ENCODE data around the gene NTNG1. TPM values are rescaled to one million over a fixed set of nuclear protein-coding genes. Genes with fewer than 3 reads are reported as not detected.

Gene NTNG1
- total RNA-seq, 1 donor from 2014 or later = 8.1 TPM

GRCh38 chr1:107422901-107423300, 282.1 kb downstream of the NTNG1 start:
- Histone ChIP-seq H3K79me2 (ENCODE audit: insufficient read depth, low read length) (no peaks in the 10 kb centered on the region), H3K4me3 (ENCODE audit: insufficient read depth, low read depth, low read length) (no peak overlapping the region), H3K36me3 (ENCODE audit: insufficient read depth, low read length) (no peaks in the 10 kb centered on the region), H4K20me1 (ENCODE audit: insufficient read depth, low read length) (no peaks in the 10 kb centered on the region), H3K27ac (ENCODE audit: low read depth, low read length) (no peak overlapping the region), H3K27me3 (ENCODE audit: insufficient read depth, low read length) (no peaks in the 10 kb centered on the region), H3K9me3 (ENCODE audit: insufficient read depth, low read depth, low read length) (no peaks in the 10 kb centered on the region), H3K9ac (ENCODE audit: low read length) (no peak overlapping the region), H3K4me2 (ENCODE audit: low read length) (no peak overlapping the region), H2AFZ (ENCODE audit: low read depth, low read length) (no peak overlapping the region), H3K4me1 (ENCODE audit: insufficient read depth, low read length) (no peaks in the 10 kb centered on the region)
- FAIRE-seq (no peak), DNase-seq (ENCODE audit: low read depth) (no peak)
- no peak for TF ChIP-seq CTCF (IDR thresholded peaks at IDR 0.05; ENCODE audit: insufficient read depth, low read depth, low read length)
- no peak for TF ChIP-seq EZH2 (IDR thresholded peaks at IDR 0.05; ENCODE audit: insufficient read depth, low read length)
- H3K9me3 Mint-ChIP-seq (ENCODE audit: unreplicated experiment) = peaks cover 5% of the 10 kb centered on the region
- H3K36me3 Mint-ChIP-seq (ENCODE audit: low read depth, unreplicated experiment) = no peaks in the 10 kb centered on the region
- H3K4me1 Mint-ChIP-seq (ENCODE audit: low read depth, unreplicated experiment) = no peaks in the 10 kb centered on the region
- H3K4me3 Mint-ChIP-seq (ENCODE audit: unreplicated experiment) = no peak overlapping the region
- H3K27ac Mint-ChIP-seq (ENCODE audit: unreplicated experiment) = no peak overlapping the region
- no peaks in the 10 kb centered on the region for H3K27me3 Mint-ChIP-seq (ENCODE audit: low read depth, unreplicated experiment)

- Mint-ChIP-seq H3K4me1 (ENCODE audit: low read depth, unreplicated experiment) (no peaks in the 10 kb centered on the region), H3K27me3 (ENCODE audit: low read depth, unreplicated experiment) (no peaks in the 10 kb centered on the region), H3K36me3 (ENCODE audit: low read depth, unreplicated experiment) (no peaks in the 10 kb centered on the region), H3K9me3 (ENCODE audit: unreplicated experiment) (peaks cover 5% of the 10 kb centered on the region), H3K27ac (ENCODE audit: unreplicated experiment) (no peak overlapping the region), H3K4me3 (ENCODE audit: unreplicated experiment) (no peak overlapping the region)
- H3K79me2 ChIP-seq (ENCODE audit: insufficient read depth, low read length) = no peaks in the 10 kb centered on the region
- H3K27ac ChIP-seq (ENCODE audit: low read depth, low read length) = no peak overlapping the region
- no peaks in the 10 kb centered on the region for H3K9me3 ChIP-seq (ENCODE audit: insufficient read depth, low read depth, low read length)
- H3K4me3 ChIP-seq (ENCODE audit: insufficient read depth, low read depth, low read length) = no peak overlapping the region
- no peak for FAIRE-seq
- no peaks in the 10 kb centered on the region for H3K36me3 ChIP-seq (ENCODE audit: insufficient read depth, low read length)
- peak; percentile 17 for DNase-seq (ENCODE audit: low read depth)
- H3K27me3 ChIP-seq (ENCODE audit: insufficient read depth, low read length) = no peaks in the 10 kb centered on the region
- TF ChIP-seq CTCF (IDR thresholded peaks at IDR 0.05; ENCODE audit: insufficient read depth, low read depth, low read length) = peak; percentile 57
- no peak for TF ChIP-seq EZH2 (IDR thresholded peaks at IDR 0.05; ENCODE audit: insufficient read depth, low read length)
- H4K20me1 ChIP-seq (ENCODE audit: insufficient read depth, low read length) = no peaks in the 10 kb centered on the region
- no peak overlapping the region for H3K4me2 ChIP-seq (ENCODE audit: low read length)
- H3K9ac ChIP-seq (ENCODE audit: low read length) = no peak overlapping the region
- H2AFZ ChIP-seq (ENCODE audit: low read depth, low read length) = no peak overlapping the region
- H3K4me1 ChIP-seq (ENCODE audit: insufficient read depth, low read length) = no peaks in the 10 kb centered on the region
Observed at GRCh38 chr1:107430540-107431228, 289.8 kb downstream of the NTNG1 start.

- H3K27me3 Mint-ChIP-seq (ENCODE audit: low read depth, unreplicated experiment) = no peaks in the 10 kb centered on the region
- TF ChIP-seq CTCF (IDR thresholded peaks at IDR 0.05; ENCODE audit: insufficient read depth, low read depth, low read length) = no peak
- TF ChIP-seq EZH2 (IDR thresholded peaks at IDR 0.05; ENCODE audit: insufficient read depth, low read length) = no peak
Observed at GRCh38 chr1:107432108-107432507, 291.3 kb downstream of the NTNG1 start.

More at GRCh38 chr1:107432108-107432507, 291.3 kb downstream of the NTNG1 start:
- H3K9me3 Mint-ChIP-seq (ENCODE audit: unreplicated experiment) = no peaks in the 10 kb centered on the region
- no peak overlapping the region for H3K4me3 Mint-ChIP-seq (ENCODE audit: unreplicated experiment)
- Histone ChIP-seq H3K9me3 (ENCODE audit: insufficient read depth, low read depth, low read length) (no peaks in the 10 kb centered on the region), H4K20me1 (ENCODE audit: insufficient read depth, low read length) (no peaks in the 10 kb centered on the region), H3K9ac (ENCODE audit: low read length) (no peak overlapping the region), H3K27ac (ENCODE audit: low read depth, low read length) (no peak overlapping the region), H2AFZ (ENCODE audit: low read depth, low read length) (no peak overlapping the region), H3K4me1 (ENCODE audit: insufficient read depth, low read length) (no peaks in the 10 kb centered on the region), H3K27me3 (ENCODE audit: insufficient read depth, low read length) (no peaks in the 10 kb centered on the region), H3K4me2 (ENCODE audit: low read length) (no peak overlapping the region), H3K4me3 (ENCODE audit: insufficient read depth, low read depth, low read length) (no peak overlapping the region), H3K79me2 (ENCODE audit: insufficient read depth, low read length) (no peaks in the 10 kb centered on the region), H3K36me3 (ENCODE audit: insufficient read depth, low read length) (no peaks in the 10 kb centered on the region)
- no peak for FAIRE-seq
- H3K36me3 Mint-ChIP-seq (ENCODE audit: low read depth, unreplicated experiment) = no peaks in the 10 kb centered on the region
- no peaks in the 10 kb centered on the region for H3K4me1 Mint-ChIP-seq (ENCODE audit: low read depth, unreplicated experiment)
- H3K27ac Mint-ChIP-seq (ENCODE audit: unreplicated experiment) = no peak overlapping the region
- DNase-seq (ENCODE audit: low read depth) = no peak
